H7 (cell line): ENCODE data around the gene CIP2A. TPM values are rescaled to one million over a fixed set of nuclear protein-coding genes. Genes with fewer than 3 reads are reported as not detected.

Experiments
- DNase-seq: peaks from one replicate; pipeline ENCODE4 v3.0.0; 2012
- H3K27me3 ChIP-seq: 2 replicates; pipeline ENCODE4 v1.6.0; 2011; ENCODE audit warnings: mild to moderate bottlenecking, low read length; ENCODE audit not compliant: control insufficient read depth, insufficient read depth
- H3K36me3 ChIP-seq: replicated peaks from 2 replicates; pipeline ENCODE4 v1.5.1; 2011; ENCODE audit warnings: low read length; ENCODE audit not compliant: control insufficient read depth, insufficient read depth
- H3K4me3 ChIP-seq: 2 replicates; pipeline ENCODE4 v1.5.1; 2011; ENCODE audit warnings: low read depth, mild to moderate bottlenecking, control low read depth, low read length, moderate library complexity; ENCODE audit not compliant: insufficient read depth
- total RNA-seq: library from RNA; depleted of rRNA; stranded (reverse); fragments of >200 nt; shearing (Covaris generic); gene quantifications from 2 replicates; pipeline ENCODE4 v1.2.3, GENCODE V29; 2014

Gene CIP2A
- total RNA-seq, 1 experiment from 2014 or later, result 38.8 TPM

- DNase-seq, result no peak
These were observed 40.9 kb downstream of the CIP2A start for GRCh38 chr3:108548304-108548703.

DNA sequence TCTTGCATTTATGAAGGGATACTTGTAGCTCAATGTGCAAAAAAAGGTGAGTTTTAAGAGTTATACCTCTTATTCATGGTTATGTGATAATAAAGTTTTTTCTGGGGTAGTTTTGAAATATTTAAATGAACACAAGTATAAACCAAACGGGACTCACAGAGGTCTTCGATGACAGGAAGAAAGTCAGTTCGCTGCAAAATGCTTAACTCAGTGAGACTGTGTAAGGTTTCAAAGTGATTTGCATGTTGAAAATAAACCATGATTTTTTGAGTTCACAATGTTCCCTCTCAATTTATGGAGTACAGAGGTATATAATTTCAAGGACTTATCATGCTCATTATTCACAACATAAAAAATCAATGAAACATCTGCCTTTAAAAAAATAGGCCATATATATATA lies 42.5 kb downstream of the CIP2A start:
- DNase-seq, result no peak
- H3K27me3 ChIP-seq, result no peaks in the 10 kb centered on the region
- H3K36me3 ChIP-seq, result peaks cover 7% of the 10 kb centered on the region
- H3K4me3 ChIP-seq, result no peak overlapping the region

More at GRCh38 chr3:108548304-108548703, 40.9 kb downstream of the CIP2A start:
- Histone ChIP-seq H3K36me3 (peaks cover 7% of the 10 kb centered on the region), H3K27me3 (no peaks in the 10 kb centered on the region), H3K4me3 (no peak overlapping the region)

GRCh38 chr3:108546247-108546646 lies 43.0 kb downstream of the CIP2A start:
- no peak for DNase-seq
- Histone ChIP-seq H3K27me3 (no peaks in the 10 kb centered on the region), H3K36me3 (peaks cover 7% of the 10 kb centered on the region), H3K4me3 (no peak overlapping the region)

DNA sequence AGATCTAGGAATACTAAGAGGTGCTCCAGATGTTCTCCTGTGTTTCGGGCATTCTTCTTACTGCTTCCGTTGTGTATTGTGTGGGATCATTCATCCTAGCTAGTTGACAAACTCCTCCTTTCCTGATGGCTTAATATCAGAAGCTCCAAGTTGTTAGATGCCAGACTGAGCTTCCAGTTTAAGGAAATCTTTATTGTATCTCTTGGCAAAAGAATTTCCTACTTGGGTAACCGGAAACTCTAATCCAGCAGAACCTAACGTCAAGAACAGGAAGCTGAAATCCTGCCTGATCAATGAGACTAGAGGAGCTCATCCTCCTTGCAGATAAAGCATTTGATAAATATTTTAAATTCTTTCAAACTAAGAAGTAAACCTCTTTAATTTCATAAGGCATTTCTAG lies 51.2 kb downstream of the CIP2A start:
- DNase-seq, result no peak
- no peak overlapping the region for H3K4me3 ChIP-seq
- H3K36me3 ChIP-seq, result no peaks in the 10 kb centered on the region
- no peaks in the 10 kb centered on the region for H3K27me3 ChIP-seq

DNA sequence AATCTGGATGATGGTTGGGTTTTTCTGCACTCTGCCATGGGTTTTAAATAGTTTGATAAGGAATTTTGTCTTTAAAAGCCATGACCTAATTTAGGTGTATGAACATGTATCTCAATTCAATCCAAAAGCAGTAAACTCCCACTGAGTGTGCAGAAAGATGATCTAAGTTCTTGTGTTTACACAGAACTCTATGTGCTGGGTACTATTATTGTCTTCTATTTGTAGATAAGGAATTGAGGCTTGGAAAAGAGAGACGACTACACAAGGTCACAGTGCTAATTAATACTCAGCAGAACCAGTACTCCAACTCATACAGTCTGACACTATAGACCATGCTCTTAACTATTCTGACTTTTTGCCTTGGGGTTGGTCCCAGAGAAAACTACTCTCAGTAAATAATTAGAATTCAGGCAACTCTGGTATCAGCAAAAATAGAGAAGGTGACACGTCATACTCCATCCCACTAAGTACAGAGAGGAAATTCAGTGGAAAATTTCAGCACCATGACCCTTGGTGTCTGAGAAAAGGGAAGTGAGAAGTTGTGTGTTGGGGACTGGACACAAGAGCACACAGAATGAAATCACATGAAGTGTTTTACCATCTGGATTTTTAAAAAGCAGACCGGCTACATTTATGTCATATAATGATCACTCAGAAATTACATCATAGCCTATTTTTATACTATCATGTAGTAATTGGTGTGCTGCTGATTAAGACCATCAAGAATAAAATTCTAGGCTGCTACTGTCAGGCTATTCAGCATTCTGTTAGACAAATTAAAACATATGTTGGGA lies 60.6 kb downstream of the CIP2A start:
- no peaks in the 10 kb centered on the region for H3K36me3 ChIP-seq
- no peak overlapping the region for H3K4me3 ChIP-seq
- no peaks in the 10 kb centered on the region for H3K27me3 ChIP-seq
- DNase-seq, result no peak

- no peaks in the 10 kb centered on the region for H3K27me3 ChIP-seq
- no peak for DNase-seq
- H3K4me3 ChIP-seq, result no peak overlapping the region
- H3K36me3 ChIP-seq, result no peaks in the 10 kb centered on the region
These were observed 61.4 kb downstream of the CIP2A start for GRCh38 chr3:108527817-108528216.

GRCh38 chr3:108527109-108527508 lies 62.1 kb downstream of the CIP2A start:
- Histone ChIP-seq H3K4me3 (no peak overlapping the region), H3K36me3 (no peaks in the 10 kb centered on the region), H3K27me3 (no peaks in the 10 kb centered on the region)
- no peak for DNase-seq

DNA sequence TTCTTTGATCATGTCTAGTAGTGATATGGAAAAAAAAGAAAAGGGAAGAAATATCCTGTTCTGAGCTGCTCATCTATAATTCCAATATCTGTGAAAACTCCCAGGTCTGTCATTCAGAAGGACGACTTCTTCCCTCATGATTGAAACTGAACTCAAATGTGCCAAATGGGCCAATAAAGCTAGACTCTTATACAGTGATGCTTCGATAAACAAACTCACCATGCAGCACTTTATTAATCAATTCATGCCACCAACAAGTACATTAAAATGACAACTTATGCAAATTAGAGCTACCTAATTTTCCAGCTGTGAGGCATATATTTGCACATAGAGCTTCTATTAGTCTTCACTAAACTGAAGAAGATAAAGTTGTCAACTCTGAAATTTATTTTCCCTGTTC lies 63.3 kb downstream of the CIP2A start:
- no peaks in the 10 kb centered on the region for H3K27me3 ChIP-seq
- H3K36me3 ChIP-seq, result no peaks in the 10 kb centered on the region
- no peak for DNase-seq
- no peak overlapping the region for H3K4me3 ChIP-seq

- Histone ChIP-seq H3K36me3 (no peaks in the 10 kb centered on the region), H3K4me3 (no peak overlapping the region), H3K27me3 (no peaks in the 10 kb centered on the region)
- no peak for DNase-seq
These were observed 64.0 kb downstream of the CIP2A start for GRCh38 chr3:108525256-108525655.

GRCh38 chr3:108524537-108524936 lies 64.7 kb downstream of the CIP2A start:
- Histone ChIP-seq H3K27me3 (no peaks in the 10 kb centered on the region), H3K36me3 (no peaks in the 10 kb centered on the region), H3K4me3 (no peak overlapping the region)
- no peak for DNase-seq

DNA sequence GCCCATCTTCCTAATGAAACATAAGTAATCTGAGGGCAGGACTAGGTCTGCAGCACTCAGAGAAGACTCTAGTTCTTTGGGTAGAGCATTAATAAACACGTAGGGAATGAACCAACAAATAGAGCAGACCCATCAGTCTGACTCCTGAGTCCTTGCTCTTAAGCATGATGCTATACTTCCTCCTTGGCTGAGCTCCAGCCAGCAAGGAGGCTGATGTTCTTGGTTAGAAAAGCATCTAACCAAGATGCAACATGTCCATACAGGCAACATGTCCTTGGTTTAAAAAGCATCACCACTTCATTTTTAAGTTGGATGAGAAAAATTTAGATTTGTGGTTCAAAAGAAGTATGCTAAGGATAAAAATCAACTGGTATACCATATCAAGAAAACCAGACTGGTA lies 70.3 kb downstream of the CIP2A start:
- no peak overlapping the region for H3K4me3 ChIP-seq
- no peaks in the 10 kb centered on the region for H3K27me3 ChIP-seq
- DNase-seq, result no peak
- no peaks in the 10 kb centered on the region for H3K36me3 ChIP-seq

GRCh38 chr3:108516881-108517280 lies 72.4 kb downstream of the CIP2A start:
- no peaks in the 10 kb centered on the region for H3K27me3 ChIP-seq
- no peak for DNase-seq
- no peaks in the 10 kb centered on the region for H3K36me3 ChIP-seq
- H3K4me3 ChIP-seq, result no peak overlapping the region

GRCh38 chr3:108513961-108514360 lies 75.3 kb downstream of the CIP2A start:
- Histone ChIP-seq H3K27me3 (no peaks in the 10 kb centered on the region), H3K36me3 (no peaks in the 10 kb centered on the region), H3K4me3 (no peak overlapping the region)
- no peak for DNase-seq

DNA sequence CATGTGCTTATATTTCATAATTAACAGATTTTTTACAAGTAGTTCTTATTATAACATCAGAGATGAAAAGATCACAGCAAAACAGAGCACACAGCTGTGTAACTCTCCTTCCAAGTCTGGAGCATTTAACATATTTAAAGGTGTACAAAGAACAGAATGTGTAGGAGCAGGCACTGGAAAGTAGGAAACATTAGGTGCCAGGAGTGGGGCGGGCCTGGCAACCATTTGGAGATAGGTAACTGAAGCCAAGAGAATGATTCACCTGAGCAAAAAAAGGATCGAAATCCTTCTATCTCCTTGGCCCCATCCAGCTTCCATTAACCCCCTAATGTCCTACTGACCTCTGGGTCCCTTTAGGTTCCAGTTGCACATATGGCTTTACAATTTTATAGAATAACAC lies 76.6 kb downstream of the CIP2A start:
- no peak for DNase-seq
- Histone ChIP-seq H3K27me3 (no peaks in the 10 kb centered on the region), H3K4me3 (no peak overlapping the region), H3K36me3 (no peaks in the 10 kb centered on the region)

GRCh38 chr3:108511490-108511889 lies 77.7 kb downstream of the CIP2A start:
- Histone ChIP-seq H3K36me3 (no peaks in the 10 kb centered on the region), H3K27me3 (no peaks in the 10 kb centered on the region), H3K4me3 (no peak overlapping the region)
- no peak for DNase-seq

- H3K27me3 ChIP-seq, result no peaks in the 10 kb centered on the region
- H3K4me3 ChIP-seq, result no peak overlapping the region
- DNase-seq, result no peak
- no peaks in the 10 kb centered on the region for H3K36me3 ChIP-seq
These were observed 78.2 kb downstream of the CIP2A start for GRCh38 chr3:108511055-108511454.
